ENCODE measurements around the gene ZNF526. TPM values are rescaled to one million over a fixed set of nuclear protein-coding genes. Genes with fewer than 3 reads are reported as not detected.

The ZNF526 gene
- total and polyA plus RNA-seq, 9 of the 15 experiments (the other 6 are each of a cell fraction or from before 2014, with no cell fraction given), result 1.3 to 17.9 (median 6.2) TPM

DNA sequence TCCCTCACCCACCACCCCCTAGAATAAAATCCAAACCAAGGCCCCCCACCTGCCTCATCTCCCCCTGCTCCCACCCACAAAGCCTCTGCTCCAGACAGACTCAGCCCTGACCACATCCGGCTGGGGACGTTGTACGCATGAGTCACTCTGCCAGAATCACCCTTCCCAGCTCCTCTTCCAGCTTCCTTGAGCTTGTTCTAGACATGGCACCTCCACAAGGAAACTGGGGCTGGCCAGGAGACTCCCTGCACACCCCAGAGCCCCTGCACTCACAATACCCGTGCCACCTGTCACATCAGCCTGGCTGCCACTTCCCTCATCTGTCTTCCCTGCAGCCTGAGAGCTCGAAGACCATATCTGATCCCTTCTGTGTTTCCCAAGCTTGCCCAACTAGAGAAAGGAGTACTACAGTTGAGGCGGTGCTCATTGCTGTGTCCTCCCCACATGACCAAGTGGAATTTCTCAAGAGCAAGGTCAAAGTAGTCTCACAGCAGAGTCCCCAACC, 12.3 kb upstream of the ZNF526 start (continued):
- TF ChIP-seq CREM (IDR thresholded peaks at IDR 0.05; ENCODE audit: low read depth) (peak; percentile 30), BRF1 (IDR thresholded peaks at IDR 0.05; ENCODE audit: borderline replicate concordance, extremely low read depth, insufficient read length) (no peak), ELF4 (CRISPR knock-in tag; IDR thresholded peaks at IDR 0.05) (0 out of 2 replicates have a peak, but pooled peaks have one; percentile 12), ZNF311 (CRISPR knock-in tag; IDR thresholded peaks at IDR 0.05) (peak; percentile 18; the same call in 1 of the 2 replicates), PCBP1 (IDR thresholded peaks at IDR 0.05; ENCODE audit: low read depth, low read length, poor library complexity, severe bottlenecking) (no peak), ATF3 (IDR thresholded peaks at IDR 0.05) (peak; percentile 83), ATF3 (CRISPR knock-in tag; conservative IDR thresholded peaks at IDR 0.05) (no peak), NELFE (IDR thresholded peaks at IDR 0.05; ENCODE audit: insufficient read depth, insufficient read length) (no peak), MLLT1 (IDR thresholded peaks at IDR 0.05) (peak in 1 of 2 experiments; percentile 57; a peak in 2 of 4 replicates), SMARCC2 (IDR thresholded peaks at IDR 0.05; ENCODE audit: low read depth) (peak; percentile 29; the same call in 1 of the 2 replicates), ZNF561 (CRISPR knock-in tag; conservative IDR thresholded peaks at IDR 0.05) (no peak), ZZZ3 (IDR thresholded peaks at IDR 0.05) (no peak), TFAM (CRISPR knock-in tag; conservative IDR thresholded peaks at IDR 0.05) (no peak), ZKSCAN8 (CRISPR knock-in tag; IDR thresholded peaks at IDR 0.05) (peak; percentile 56; the same call in 1 of the 2 replicates), ELF2 (CRISPR knock-in tag; IDR thresholded peaks at IDR 0.05) (no peak), NR2C1 (IDR thresholded peaks at IDR 0.05) (no peak), NR2C1 (tag; IDR thresholded peaks at IDR 0.05) (0 out of 2 replicates have a peak, but pooled peaks have one; percentile 25), OTX1 (CRISPR knock-in tag; IDR thresholded peaks at IDR 0.05) (peak; percentile 42; the same call in 1 of the 2 replicates), ZNF584 (CRISPR knock-in tag; IDR thresholded peaks at IDR 0.05; ENCODE audit: low read depth) (peak; percentile 84), ZNF507 (tag; conservative IDR thresholded peaks at IDR 0.05) (no peak), SMARCA4 (IDR thresholded peaks at IDR 0.05) (peak; percentile 81), ETV5 (CRISPR knock-in tag; IDR thresholded peaks at IDR 0.05; ENCODE audit: low read depth) (peak; percentile 74; the same call in 1 of the 2 replicates), ARID1B (IDR thresholded peaks at IDR 0.05) (peak; percentile 75)
- TF ChIP-seq, protein P1, sequence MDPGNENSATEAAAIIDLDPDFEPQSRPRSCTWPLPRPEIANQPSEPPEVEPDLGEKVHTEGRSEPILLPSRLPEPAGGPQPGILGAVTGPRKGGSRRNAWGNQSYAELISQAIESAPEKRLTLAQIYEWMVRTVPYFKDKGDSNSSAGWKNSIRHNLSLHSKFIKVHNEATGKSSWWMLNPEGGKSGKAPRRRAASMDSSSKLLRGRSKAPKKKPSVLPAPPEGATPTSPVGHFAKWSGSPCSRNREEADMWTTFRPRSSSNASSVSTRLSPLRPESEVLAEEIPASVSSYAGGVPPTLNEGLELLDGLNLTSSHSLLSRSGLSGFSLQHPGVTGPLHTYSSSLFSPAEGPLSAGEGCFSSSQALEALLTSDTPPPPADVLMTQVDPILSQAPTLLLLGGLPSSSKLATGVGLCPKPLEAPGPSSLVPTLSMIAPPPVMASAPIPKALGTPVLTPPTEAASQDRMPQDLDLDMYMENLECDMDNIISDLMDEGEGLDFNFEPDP (CRISPR knock-in tag; IDR thresholded peaks at IDR 0.05), result 0 out of 2 replicates have a peak, but pooled peaks have one; percentile 44
- TF ChIP-seq, protein P2, sequence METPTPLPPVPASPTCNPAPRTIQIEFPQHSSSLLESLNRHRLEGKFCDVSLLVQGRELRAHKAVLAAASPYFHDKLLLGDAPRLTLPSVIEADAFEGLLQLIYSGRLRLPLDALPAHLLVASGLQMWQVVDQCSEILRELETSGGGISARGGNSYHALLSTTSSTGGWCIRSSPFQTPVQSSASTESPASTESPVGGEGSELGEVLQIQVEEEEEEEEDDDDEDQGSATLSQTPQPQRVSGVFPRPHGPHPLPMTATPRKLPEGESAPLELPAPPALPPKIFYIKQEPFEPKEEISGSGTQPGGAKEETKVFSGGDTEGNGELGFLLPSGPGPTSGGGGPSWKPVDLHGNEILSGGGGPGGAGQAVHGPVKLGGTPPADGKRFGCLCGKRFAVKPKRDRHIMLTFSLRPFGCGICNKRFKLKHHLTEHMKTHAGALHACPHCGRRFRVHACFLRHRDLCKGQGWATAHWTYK (CRISPR knock-in tag; IDR thresholded peaks at IDR 0.05), result 0 out of 2 replicates have a peak, but pooled peaks have one; percentile 29

Data from K562 (cell line).